ENCODE results near the gene PAH.

The PAH gene

GRCh38 chr12:102917026-102917787, at the start of gene PAH:
TSS of gene PAH (minus strand) at chr12:102917244. CDS start at chr12:102917130, 114 bp downstream.
- DNase-seq (ENCODE audit: low read depth, low spot score) = no peak

DNA sequence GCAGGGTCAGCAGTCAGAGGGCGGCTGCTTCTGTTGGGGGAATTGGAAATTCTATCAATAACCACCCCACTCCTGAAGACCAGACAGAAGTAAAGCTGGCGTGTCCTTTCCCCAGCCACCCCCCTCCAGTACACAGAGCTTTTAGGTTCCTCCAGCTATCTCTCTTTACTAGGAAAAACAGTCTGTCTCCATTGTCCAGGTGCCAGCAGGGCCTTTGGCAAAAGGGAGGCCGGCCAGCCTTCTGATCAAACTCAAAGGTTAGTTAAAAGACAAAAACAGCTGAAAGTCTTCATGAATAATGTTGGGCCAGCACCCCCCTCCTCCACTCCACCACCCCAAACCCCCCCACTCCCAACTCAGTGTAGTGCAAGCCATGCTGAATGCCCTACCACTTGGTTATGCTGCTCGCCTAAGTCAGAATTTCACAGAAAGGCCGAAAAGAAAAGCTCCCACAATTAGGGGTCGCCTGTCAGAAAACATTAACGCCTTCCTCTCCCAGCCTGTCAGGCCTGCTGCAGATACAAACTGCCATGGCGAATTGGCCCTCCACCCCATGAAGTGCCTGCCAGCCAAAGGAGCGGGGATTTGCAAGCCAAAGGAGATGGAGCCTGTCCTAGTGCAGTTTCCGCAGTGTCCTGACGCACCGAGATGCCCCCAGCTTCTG, 49.3 kb upstream of the PAH start:
- DNase-seq (ENCODE audit: low read depth, low spot score) = no peak

DNA sequence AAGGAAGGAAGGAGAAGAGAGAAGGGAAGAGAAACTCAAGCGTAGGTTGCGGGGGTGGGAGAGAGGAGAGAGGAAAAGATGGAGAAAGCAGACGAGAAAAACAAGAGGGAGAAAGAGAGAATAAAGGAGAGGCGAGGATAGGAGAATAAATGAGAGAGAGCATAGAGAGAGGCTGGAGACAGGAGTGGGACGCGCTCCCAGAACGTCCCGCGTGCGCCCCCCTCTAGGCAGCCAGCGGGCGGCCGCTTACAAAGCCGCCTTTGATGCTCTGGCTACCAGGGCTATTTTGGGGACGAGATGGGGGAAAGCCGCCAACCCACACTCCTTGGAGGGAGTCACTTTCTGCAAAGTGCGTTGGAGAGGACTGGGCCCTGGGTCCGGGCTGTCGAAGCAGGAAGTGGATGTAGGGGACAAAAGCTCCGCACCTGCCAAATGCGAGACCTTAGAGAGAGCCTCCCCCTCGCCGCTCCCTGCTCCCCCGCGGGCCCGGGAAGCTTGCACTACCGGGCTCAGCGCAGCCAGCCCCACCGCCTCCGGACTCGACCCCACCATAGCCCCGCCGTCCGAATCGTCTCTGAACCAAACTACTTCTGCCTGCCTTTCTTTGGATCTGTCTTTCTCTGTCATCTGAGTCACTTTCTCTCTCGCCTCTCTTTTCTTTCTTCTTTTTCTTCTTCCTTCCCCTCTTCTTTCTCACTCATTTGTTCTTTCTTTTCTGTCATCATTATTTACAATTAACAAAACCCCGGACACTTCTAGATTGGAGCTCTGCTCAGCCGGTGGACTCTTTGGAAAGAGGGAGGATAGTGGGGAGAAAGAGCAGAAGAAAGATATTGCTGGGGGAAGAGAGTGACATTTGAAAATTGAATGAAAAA, 48.5 kb upstream of the PAH start:
- no peak for DNase-seq (ENCODE audit: low read depth, low spot score)

DNA sequence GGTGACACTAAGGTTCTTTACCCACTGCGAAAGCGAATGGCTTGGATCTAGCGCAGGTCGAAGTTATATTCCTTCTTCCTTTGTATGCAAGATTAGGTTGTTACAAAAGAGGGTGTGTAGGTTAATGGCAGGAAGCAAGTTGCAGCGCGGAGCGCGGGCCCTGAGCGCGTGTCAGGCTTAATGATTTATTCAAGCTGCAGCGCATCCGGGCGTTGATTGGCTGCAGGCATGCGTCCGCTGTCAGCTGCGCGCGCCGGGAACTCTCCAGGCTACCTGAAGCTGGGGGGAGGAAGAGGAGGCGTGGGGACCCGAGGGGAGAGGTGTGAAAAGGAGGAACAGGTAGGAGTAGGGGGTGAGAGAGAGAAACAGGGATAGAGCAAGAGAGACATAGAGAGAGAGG, 47.8 kb upstream of the PAH start:
- DNase-seq (ENCODE audit: low read depth, low spot score) = no peak

- no peak for DNase-seq (ENCODE audit: low read depth, low spot score)
These were observed 46.8 kb upstream of the PAH start for GRCh38 chr12:102963796-102964195.

DNA sequence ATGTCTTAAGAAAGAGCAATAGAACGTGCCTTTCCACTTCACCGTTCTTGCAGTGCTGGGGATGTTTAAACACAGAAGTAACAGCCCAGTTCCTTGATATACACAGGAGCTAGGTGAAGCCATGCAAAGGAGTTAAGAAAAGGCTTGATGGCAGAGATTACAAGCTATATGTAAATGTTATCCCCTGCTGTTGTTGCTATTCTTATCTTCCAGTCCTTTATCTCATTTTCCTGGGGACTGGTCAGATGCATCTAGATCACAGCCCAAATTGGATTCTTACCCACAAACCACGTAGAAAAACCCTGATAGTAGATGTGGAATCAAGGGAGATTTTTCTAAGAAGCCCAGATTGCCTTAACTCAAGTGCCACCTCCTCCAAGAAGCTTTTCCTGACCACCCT, 45.9 kb upstream of the PAH start:
- DNase-seq (ENCODE audit: low read depth, low spot score) = no peak

- no peak for DNase-seq (ENCODE audit: low read depth, low spot score)
These were observed 45.5 kb upstream of the PAH start for GRCh38 chr12:102962532-102962931.

- no peak for DNase-seq (ENCODE audit: low read depth, low spot score)
These were observed 44.4 kb upstream of the PAH start for GRCh38 chr12:102961466-102961855.

- DNase-seq (ENCODE audit: low read depth, low spot score) = no peak
These were observed 43.9 kb upstream of the PAH start for GRCh38 chr12:102960766-102961465.

- DNase-seq (ENCODE audit: low read depth, low spot score) = no peak
These were observed 42.3 kb upstream of the PAH start for GRCh38 chr12:102959391-102959790.

DNA sequence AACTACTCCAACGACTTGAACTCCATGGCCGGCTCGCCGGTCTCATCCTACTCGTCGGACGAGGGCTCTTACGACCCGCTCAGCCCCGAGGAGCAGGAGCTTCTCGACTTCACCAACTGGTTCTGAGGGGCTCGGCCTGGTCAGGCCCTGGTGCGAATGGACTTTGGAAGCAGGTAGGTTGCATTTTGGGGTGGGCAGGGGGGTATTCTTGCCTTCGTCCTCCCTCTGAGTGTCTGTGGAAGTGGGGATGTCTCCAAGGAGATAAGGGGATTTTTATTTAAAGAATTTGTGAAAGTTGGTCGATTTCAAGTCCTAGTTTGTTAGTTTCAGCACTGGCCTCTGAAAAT, 41.8 kb upstream of the PAH start:
- no peak for DNase-seq (ENCODE audit: low read depth, low spot score)

GRCh38 chr12:102958073-102958829, 41.2 kb upstream of the PAH start:
- DNase-seq (ENCODE audit: low read depth, low spot score) = no peak

- DNase-seq (ENCODE audit: low read depth, low spot score) = no peak
These were observed 40.5 kb upstream of the PAH start, which contains the start of gene ASCL1 for GRCh38 chr12:102957339-102958050. TSS of gene ASCL1 (plus strand) at chr12:102957674. CDS start at chr12:102958245, 571 bp downstream.

DNA sequence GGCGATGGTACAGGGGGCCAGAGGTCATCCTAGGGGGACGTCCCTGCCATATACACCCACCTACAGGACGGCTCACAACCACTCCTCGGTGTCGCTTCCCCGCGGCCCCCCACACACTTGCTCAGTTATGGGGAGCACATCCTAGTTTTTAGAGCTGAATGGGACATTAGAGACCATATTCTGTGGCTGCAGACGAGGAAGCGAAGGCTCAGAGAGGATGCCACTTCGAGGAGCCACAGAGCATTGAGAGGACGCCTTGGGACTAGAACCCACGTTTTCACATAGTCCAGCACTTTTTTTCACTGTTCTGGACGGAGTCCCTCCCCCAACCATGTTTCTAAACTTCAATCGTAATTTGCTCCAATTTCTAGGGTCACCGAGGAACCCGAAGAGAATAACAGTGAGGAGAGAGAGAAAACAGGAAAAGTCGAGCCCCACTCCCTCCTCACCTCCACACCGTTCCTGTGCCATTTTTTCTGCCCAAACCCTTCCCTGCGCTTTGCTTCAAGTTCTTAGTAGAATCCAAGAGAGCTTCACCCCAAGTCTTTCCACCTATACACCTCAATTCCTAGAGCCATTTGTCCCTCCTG, 39.8 kb upstream of the PAH start:
- DNase-seq (ENCODE audit: low read depth, low spot score) = no peak

DNA sequence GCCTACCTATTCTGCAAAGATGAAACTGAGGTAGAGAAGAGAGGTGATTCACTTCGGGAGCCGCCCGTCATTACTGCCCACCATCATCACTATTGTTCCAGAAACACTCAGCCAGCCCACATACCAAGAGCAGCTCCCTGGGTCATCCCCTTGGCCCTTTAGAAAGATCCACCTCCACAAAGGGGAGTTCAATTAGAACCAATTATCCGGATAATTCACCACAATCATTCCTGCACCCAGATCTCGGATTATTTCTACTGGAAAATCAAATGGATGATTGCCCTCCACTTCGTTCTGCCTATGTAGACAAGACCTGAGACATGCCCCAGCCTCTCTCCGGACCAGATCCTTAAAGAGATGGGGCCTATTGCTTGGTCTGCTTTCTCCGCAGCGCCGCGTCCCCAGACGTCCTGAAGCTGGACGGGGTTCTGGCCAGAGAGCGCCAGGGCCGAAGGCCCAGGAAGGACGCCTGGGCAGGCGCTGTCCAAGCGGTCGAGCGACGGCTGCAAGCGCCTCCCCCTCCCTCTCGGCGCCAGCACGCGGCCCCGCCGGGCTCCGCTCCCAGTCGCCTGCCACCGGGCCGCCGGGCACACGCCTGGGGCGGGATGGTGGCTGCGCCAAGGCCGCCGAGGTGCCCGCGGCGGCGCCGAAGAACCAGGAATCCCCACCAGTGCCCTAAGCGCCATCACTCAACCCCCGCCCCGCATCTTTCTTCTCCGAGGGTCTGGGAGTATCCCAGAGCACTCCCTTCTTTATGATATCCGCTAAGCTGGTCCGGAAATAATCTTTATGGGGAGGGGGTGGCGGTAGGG, 39.1 kb upstream of the PAH start:
- no peak for DNase-seq (ENCODE audit: low read depth, low spot score)

DNA sequence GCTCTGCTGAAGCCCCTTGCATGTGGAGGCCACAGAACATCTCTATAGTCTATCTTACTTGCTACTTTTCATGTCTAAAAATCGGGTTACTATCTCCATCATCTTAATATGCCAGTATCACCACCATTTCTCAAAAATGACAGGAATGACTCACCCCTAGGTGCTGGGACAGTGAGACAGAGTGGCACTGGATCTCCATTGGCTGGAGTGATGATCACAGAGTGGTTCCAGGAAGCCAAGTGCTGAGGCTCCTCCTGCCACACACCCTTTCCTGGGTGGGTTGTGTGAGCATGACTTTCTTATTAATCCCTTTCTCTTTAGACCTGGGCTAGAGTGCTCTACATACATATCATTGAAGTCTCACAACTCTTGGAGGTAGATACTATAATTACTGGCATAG, 37.1 kb upstream of the PAH start:
- no peak for DNase-seq (ENCODE audit: low read depth, low spot score)

GRCh38 chr12:102953221-102953620, 36.2 kb upstream of the PAH start:
- no peak for DNase-seq (ENCODE audit: low read depth, low spot score)

- no peak for DNase-seq (ENCODE audit: low read depth, low spot score)
These were observed 34.8 kb upstream of the PAH start for GRCh38 chr12:102951841-102952240.

GRCh38 chr12:102950950-102951619, 34.0 kb upstream of the PAH start:
- DNase-seq (ENCODE audit: low read depth, low spot score) = no peak

Data from activated CD4-positive, CD25-positive, alpha-beta regulatory T cell treated with anti-CD3 and anti-CD28 coated beads, Interleukin-2, amount 50 U/mL, for 16 hours (primary cell).